Naive thymus-derived CD8-positive, alpha-beta T cell (primary cell): ENCODE results near the gene ALDH3A1. TPM values are rescaled to one million over a fixed set of nuclear protein-coding genes. Genes with fewer than 3 reads are reported as not detected.

Experiments
- ATAC-seq, 2 donors: fragments of 150-1000 bp; cut with Tn5 transposase in 1 of 2; sonication (Bioruptor Pico), chemical (Tn5 transposase) in 1 of 2; 1 replicate in 1 of 2; 2 replicates in 1 of 2; pipeline ENCODE4 v1.10.0; 2021; ENCODE audit warnings: mild to moderate bottlenecking in 2 of 2, moderate library complexity in 2 of 2
- POLR2A ChIA-PET: fragments of 350-600 bp; sonication (Branson Sonifier 250); formaldehyde crosslinking; loops from one replicate; lab custom pipeline; 2021; ENCODE audit warnings: antibody characterized with exemption; lab: Charles Lee
- DNase-seq, 10 donors: peaks; one replicate each; pipeline versions ENCODE4 v3.0.0 to v3.0.0-alpha.2; 2020 to 2022
- H3K27ac Mint-ChIP-seq, 10 donors: one replicate each; pipeline ENCODE4 v1.8.0; 2020 to 2022; ENCODE audit warnings: mild to moderate bottlenecking in 10 of 10, mixed read lengths in 10 of 10, moderate library complexity in 4 of 10, inconsistent platforms in 1 of 10
- H3K27me3 Mint-ChIP-seq, 5 donors: one replicate each; pipeline ENCODE4 v1.8.0; 2021 to 2022; ENCODE audit warnings: mixed read lengths in 5 of 5
- H3K36me3 Mint-ChIP-seq, 3 donors: one replicate each; pipeline ENCODE4 v1.8.0; 2020 to 2022; ENCODE audit warnings: mixed read lengths in 3 of 3, mild to moderate bottlenecking in 2 of 3, inconsistent platforms in 1 of 3
- H3K4me1 Mint-ChIP-seq, 4 donors: one replicate each; pipeline ENCODE4 v1.8.0; 2021 to 2022; ENCODE audit warnings: mixed read lengths in 4 of 4
- H3K4me3 Mint-ChIP-seq, 10 donors: one replicate each; pipeline ENCODE4 v1.8.0; 2020 to 2022; ENCODE audit warnings: mild to moderate bottlenecking in 10 of 10, mixed read lengths in 10 of 10, moderate library complexity in 6 of 10, inconsistent platforms in 1 of 10
- H3K9me3 Mint-ChIP-seq, 9 donors: one replicate each; pipeline ENCODE4 v1.8.0; 2020 to 2022; ENCODE audit warnings: mixed read lengths in 9 of 9, mild to moderate bottlenecking in 3 of 9, inconsistent platforms in 1 of 9, moderate library complexity in 1 of 9
- polyA plus RNA-seq, 3 donors: library from polyadenylated mRNA; unstranded; fragments of 300-500 nt; fragmentation: Illumina TruSeq; gene quantifications; one replicate each; pipeline ENCODE4 v1.2.3, GENCODE V29; 2021
- total RNA-seq, 8 experiments: library from RNA in 2 of 8; stranded (reverse) in 2 of 8; gene quantifications; one replicate each; pipeline ENCODE4 v1.2.3 and lab custom pipeline; 2021 to 2026

Gene ALDH3A1
- total and polyA plus RNA-seq, 5 experiments from 2014 or later, result 0.11 TPM; not detected in 4

DNA sequence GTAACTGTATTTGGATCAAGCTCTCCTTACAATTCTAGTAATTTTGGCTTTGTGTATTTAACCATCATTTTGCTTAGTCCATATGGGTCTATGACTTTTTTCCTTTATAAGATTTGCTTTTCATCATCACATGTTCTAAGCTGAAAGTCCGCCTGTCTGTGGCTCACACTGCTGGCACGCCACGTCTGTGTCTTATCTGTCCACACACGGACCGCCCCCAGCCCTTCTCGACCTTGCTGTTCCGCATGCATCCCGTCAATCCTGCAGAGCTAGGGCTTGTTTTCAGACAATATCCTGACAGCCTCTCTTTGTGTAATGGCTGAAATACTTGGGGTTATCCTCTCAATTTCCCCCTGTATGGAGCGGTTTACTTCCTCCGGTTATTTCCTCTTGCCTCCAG is 8.4 kb upstream of the ALDH3A1 start:
- peak overlapping the region in 1 of 10 donors; percentile 40 for H3K27ac Mint-ChIP-seq
- ATAC-seq (no peak), DNase-seq (no peak)
- H3K36me3 Mint-ChIP-seq, result no peaks in the 10 kb centered on the region
- H3K4me3 Mint-ChIP-seq, result no peak overlapping the region
- H3K4me1 Mint-ChIP-seq, result peaks cover 0 to 7% (median 3%) of the 10 kb centered on the region in 4 donors
- peaks cover 2 to 25% (median 22%) of the 10 kb centered on the region in 5 donors for H3K27me3 Mint-ChIP-seq
- no peaks in the 10 kb centered on the region for H3K9me3 Mint-ChIP-seq
- POLR2A ChIA-PET, result no interaction called here

DNA sequence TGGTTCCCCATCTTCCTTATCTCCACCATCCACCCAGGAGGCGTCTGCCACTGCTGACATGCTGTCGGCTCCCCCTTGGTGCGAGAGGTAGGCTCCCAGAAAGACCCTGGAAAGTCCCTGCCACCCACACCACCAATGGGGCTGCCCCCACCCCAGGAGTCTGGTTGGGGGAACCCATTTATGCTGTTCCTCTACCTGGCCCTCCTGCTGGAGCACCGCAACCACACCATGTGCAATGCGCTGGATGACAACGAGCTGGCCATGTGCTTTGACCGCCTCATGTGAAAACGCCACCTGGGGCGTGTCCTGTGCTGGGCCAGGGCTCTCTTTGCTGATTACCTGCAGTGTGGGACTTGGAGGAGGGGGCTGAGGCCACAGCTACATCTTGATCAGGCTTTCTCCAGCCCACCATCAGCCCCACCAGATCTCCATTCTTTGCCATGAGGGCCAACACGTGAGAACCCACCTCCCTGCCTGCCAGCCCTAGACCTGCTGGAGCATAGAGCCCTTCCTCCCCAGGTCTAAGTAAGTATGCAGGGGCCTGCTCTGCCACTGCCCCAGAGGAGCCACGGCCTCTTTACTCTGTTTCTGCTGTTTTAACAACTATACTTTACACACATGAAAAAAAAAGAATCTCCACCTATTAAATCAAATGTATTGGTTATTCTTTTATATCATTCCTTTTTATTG is 7.9 kb upstream of the ALDH3A1 start:
- Mint-ChIP-seq H3K4me3 (no peak overlapping the region), H3K9me3 (no peaks in the 10 kb centered on the region), H3K27ac (peak overlapping the region in 3 of 10 donors; percentile 35 to 80 (median 62)), H3K36me3 (no peaks in the 10 kb centered on the region), H3K27me3 (peaks cover 2 to 26% (median 22%) of the 10 kb centered on the region in 5 donors), H3K4me1 (peaks cover 0 to 7% (median 3%) of the 10 kb centered on the region in 4 donors)
- no peak for ATAC-seq
- DNase-seq, result no peak
- POLR2A ChIA-PET, result no interaction called here

DNA sequence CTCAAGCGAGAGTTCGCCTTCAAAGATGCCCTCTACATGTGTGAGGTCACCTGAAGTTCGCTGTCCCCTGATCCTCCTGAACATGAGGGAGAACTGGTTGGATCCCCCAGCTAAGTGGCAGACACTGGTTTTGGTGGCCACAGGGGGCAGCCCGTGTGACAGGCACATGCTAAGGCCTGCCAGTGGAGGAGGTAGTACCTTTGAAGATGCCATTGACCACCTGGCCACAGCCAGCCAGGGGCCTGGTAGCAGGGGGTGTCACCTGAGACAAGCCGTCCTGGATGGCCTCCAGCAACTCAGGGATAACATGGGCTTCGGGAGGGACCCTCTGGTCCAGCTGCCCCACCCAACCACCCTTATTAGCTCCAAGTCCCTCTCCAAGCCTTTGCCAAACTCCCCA is 7.3 kb upstream of the ALDH3A1 start:
- Mint-ChIP-seq H3K27me3 (peaks cover 2 to 28% (median 22%) of the 10 kb centered on the region in 5 donors), H3K36me3 (no peaks in the 10 kb centered on the region), H3K4me3 (no peak overlapping the region), H3K27ac (peak overlapping the region in 1 of 10 donors; percentile 80), H3K9me3 (no peaks in the 10 kb centered on the region), H3K4me1 (peaks cover 0 to 8% (median 4%) of the 10 kb centered on the region in 4 donors)
- ATAC-seq, result no peak
- POLR2A ChIA-PET, result no interaction called here
- no peak for DNase-seq

DNA sequence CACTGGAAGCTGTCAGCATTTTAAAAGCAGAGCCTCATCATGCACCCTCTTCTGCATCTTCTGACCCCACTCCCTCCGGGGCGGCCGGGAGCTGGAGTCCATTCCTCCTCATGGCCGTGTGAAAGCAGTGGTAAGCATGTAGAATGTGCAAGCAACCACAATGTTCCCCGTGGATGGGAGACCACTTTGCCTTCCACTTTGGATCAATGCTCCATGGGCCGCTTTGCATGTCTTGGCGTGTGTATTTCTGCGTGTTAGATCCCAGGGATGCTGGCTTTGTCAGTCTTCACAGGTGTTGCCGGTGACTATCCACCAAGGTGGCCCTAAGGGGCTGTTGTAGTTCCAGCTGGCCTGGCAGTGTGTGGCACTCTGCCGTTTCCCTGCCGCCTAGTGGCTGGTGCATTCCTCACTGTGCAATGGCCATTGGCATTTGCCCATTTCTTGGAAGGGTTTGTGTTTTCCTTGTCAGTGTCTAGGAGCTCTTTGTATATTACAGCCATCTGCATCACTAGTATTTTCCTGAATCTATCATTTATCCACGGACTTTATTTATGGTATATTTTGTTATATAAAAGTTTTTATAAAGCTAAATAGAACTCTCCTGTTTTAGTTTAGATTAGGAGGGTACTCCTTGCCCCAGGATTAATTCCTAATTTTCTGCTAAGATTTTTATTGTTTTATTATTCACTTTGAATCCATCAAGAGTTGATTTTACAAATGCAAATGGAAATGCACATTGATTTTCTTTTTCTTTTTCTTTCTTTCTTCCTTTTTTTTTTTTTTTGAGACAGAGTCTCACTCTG is 5.8 kb upstream of the ALDH3A1 start:
- ATAC-seq (no peak), DNase-seq (peak in 1 of 10 donors; percentile 14)
- Mint-ChIP-seq H3K36me3 (no peaks in the 10 kb centered on the region), H3K27me3 (peaks cover 0 to 31% (median 30%) of the 10 kb centered on the region in 5 donors), H3K4me3 (no peak overlapping the region), H3K9me3 (no peaks in the 10 kb centered on the region), H3K27ac (peak overlapping the region in 1 of 10 donors; percentile 48), H3K4me1 (peaks cover 0 to 7% (median 2%) of the 10 kb centered on the region in 4 donors)
- POLR2A ChIA-PET, result no interaction called here

DNA sequence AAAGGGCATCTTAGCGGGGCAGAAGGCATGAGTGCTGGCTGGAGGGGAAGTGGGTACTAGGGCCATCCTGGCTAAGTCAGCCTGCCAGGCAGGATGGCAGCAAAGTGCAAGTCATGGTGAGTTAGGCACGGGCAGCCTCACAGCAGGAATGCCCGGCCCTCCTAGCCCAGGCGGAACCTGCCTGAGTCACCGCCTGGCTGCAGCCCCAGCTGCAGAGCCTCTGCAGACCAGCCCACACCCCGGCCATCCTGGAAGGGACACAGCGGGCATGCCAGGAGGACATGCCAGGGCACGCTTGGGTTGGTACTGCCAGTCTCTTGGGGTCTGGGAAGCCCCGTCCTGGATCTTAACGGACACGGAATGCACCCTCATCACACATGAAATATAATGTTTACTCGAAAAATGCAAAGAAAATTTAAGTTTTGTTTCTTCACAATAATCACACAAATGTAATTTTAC is 5.0 kb upstream of the ALDH3A1 start:
- ATAC-seq (no peak), DNase-seq (peak in 1 of 10 donors; percentile 22)
- H3K4me1 Mint-ChIP-seq, result peaks cover 0 to 7% (median 2%) of the 10 kb centered on the region in 4 donors
- no peak overlapping the region for H3K27ac Mint-ChIP-seq
- no peaks in the 10 kb centered on the region for H3K9me3 Mint-ChIP-seq
- no peak overlapping the region for H3K4me3 Mint-ChIP-seq
- POLR2A ChIA-PET, result no interaction called here
- H3K27me3 Mint-ChIP-seq, result peaks cover 0 to 33% (median 26%) of the 10 kb centered on the region in 5 donors
- no peaks in the 10 kb centered on the region for H3K36me3 Mint-ChIP-seq

DNA sequence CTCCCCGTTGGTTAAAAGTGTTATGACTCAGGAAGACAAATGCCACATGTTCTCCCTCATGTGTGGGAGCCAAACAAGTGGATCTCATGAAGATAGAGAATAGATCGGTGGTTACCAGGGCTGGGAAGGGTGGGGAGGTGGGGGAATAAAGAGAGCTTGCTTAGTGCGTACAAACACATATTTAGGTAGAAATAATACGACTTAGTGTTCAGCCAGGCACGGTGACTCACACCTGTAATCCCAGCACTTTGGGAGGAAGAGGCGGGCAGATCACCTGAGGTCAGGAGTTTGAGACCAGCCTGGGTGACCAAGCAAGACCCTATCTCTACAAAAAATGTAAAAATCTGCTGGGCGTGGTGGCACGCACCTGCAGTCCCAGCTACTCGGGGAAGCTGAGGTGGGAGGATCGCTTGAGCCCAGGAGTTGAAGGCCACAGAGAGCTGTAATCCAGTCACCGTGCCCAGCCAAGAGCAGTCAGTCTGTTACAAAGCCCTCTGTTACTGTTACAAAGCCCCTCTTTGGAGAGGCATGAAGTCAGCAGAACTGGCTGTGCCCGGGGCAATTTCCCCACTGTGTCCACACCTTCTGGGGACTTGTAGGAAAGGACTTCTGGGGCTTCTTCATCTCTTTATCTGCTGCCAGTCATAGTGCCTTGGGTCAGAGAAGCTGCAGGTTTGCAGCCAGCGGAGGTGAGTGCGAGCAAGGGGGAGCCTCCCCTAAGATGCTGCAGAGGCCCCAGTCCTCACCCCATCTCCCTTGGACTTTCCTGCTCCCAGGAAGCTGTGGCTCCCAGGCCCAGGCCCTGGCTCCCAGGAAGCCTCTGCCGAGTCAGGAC is 4.3 kb upstream of the ALDH3A1 start:
- Mint-ChIP-seq H3K27me3 (peaks cover 0 to 33% (median 26%) of the 10 kb centered on the region in 5 donors), H3K9me3 (no peaks in the 10 kb centered on the region), H3K27ac (peak overlapping the region in 1 of 10 donors; percentile 44), H3K4me3 (no peak overlapping the region), H3K36me3 (no peaks in the 10 kb centered on the region), H3K4me1 (peaks cover 0 to 7% (median 2%) of the 10 kb centered on the region in 4 donors)
- peak in 1 of 10 donors; percentile 26 for DNase-seq
- no peak for ATAC-seq
- POLR2A ChIA-PET, result no interaction called here

DNA sequence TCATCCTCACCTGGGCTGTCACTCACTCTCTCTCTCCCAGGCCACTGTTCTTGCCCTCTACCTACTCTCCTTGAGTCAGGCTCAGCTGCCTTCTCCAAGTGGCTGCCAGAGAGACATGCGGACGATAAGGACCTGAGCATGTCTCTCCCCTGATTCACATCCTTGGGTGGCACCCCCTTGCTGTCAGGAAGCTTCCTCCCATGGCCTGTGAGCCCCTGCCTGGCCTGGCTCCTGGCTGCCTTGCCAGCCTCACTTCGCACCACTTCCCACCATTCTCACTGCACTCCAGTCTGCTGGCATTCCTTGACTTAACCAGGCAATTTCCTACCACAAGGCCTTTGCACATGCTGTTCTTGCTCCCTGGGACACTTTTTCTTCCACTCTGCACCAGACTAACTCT is 2.7 kb upstream of the ALDH3A1 start:
- Mint-ChIP-seq H3K36me3 (no peaks in the 10 kb centered on the region), H3K9me3 (no peaks in the 10 kb centered on the region), H3K4me3 (no peak overlapping the region), H3K4me1 (peaks cover 0 to 7% (median 2%) of the 10 kb centered on the region in 4 donors), H3K27me3 (peaks cover 0 to 25% (median 18%) of the 10 kb centered on the region in 5 donors), H3K27ac (peak overlapping the region in 2 of 10 donors; percentile 1 to 15)
- POLR2A ChIA-PET, result interaction anchor here (0.6 kb wide), 1 partner anchor 28 kb away, joined by 6 read pairs; no protein-coding TSS in a partner anchor
- peak in 1 of 10 donors; percentile 22 for DNase-seq
- ATAC-seq, result no peak

DNA sequence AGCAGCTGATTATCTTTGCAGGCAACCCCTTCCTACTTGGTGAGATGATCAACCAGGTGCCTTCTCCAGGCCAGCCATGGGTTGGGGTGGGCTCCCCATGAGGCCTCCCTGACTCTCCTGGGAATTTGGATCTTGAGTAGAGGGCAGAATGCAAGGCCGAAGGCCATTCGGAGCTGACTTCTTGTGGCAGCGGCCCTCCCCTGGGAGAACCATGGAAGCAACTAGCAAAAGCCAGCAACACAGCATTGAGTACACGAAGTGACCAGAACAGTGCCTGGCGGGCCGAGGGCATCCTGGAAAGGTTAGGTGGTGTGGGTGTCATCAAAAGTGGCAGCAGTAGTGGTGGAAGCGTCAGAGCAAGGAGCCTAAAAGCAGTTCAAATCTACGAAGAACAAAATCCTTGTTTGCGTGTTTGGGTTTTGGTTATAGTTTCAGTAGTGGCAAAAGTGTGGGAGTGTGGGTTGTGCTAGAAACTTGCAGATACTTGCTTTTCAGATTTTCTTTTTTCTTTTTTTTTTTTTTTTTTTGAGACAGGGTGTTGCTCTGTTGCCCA is 2.0 kb upstream of the ALDH3A1 start:
- Mint-ChIP-seq H3K9me3 (no peaks in the 10 kb centered on the region), H3K36me3 (no peaks in the 10 kb centered on the region), H3K27ac (no peak overlapping the region), H3K4me1 (peaks cover 3 to 6% (median 3%) of the 10 kb centered on the region in 4 donors), H3K27me3 (peaks cover 0 to 23% (median 15%) of the 10 kb centered on the region in 5 donors), H3K4me3 (no peak overlapping the region)
- POLR2A ChIA-PET, result no interaction called here
- DNase-seq, result peak in 1 of 10 donors; percentile 55
- no peak for ATAC-seq

DNA sequence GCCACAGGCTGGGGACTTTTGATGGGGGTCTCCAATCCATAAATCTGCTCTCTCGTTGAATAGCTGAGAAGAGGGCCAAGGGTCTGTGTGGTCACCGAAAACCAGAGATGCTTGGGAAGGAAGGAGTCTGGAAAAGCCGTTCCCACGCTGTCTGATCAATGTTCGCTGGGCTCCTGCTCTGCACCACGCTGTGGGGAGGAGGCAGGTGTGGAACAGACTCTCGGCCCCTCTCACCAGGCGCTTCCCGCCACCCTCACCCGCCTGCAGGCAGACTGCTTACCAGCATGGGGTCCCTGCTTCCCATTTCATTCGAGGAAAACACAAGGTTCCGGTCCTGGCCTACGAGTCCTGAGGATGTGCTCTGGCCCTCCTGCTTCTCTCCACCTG is 702 bp upstream of the ALDH3A1 start:
- H3K9me3 Mint-ChIP-seq, result no peaks in the 10 kb centered on the region
- DNase-seq (peak in 1 of 10 donors; percentile 35), ATAC-seq (no peak)
- H3K27ac Mint-ChIP-seq, result no peak overlapping the region
- no peaks in the 10 kb centered on the region for H3K36me3 Mint-ChIP-seq
- POLR2A ChIA-PET, result no interaction called here
- H3K27me3 Mint-ChIP-seq, result peaks cover 0 to 18% (median 15%) of the 10 kb centered on the region in 5 donors
- H3K4me1 Mint-ChIP-seq, result peaks cover 0 to 12% (median 7%) of the 10 kb centered on the region in 4 donors
- no peak overlapping the region for H3K4me3 Mint-ChIP-seq

DNA sequence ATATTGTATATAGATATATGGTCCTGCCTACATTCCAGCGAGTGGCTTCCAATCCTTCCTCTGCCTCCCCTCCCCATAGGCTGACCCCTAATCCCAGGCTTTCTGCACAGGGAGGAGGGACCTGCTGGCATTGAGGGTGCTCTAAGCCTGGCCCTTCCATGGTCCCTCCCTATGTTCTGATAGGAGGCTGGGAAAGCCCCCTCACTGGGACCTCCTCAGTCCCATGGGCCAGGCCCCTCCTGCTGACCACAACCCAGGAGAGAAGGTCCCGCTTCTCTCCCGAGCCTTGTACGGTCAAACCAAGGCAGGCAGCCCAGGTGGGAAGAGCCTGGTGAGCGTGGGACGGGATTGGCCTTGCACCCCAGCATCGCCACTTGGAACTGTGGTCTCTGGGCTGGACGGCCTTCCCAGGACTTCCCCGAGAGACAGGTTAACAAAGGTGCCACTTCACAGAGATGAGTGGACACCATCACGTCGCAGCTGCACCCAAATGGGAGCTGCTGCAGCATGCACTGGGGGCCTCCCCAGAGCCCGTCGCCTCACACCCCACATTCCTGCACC is 859 bp downstream of the ALDH3A1 start:
- Mint-ChIP-seq H3K9me3 (no peaks in the 10 kb centered on the region), H3K36me3 (no peaks in the 10 kb centered on the region), H3K27ac (no peak overlapping the region), H3K4me3 (peak overlapping the region in 1 of 10 donors; percentile 58), H3K27me3 (peaks cover 0 to 18% (median 15%) of the 10 kb centered on the region in 5 donors), H3K4me1 (peaks cover 0 to 12% (median 7%) of the 10 kb centered on the region in 4 donors)
- peak in 1 of 10 donors; percentile 23 for DNase-seq
- POLR2A ChIA-PET, result interaction anchor here (1.0 kb wide), 1 partner anchor 24 kb away, joined by 3 read pairs; no protein-coding TSS in a partner anchor
- ATAC-seq, result no peak

DNA sequence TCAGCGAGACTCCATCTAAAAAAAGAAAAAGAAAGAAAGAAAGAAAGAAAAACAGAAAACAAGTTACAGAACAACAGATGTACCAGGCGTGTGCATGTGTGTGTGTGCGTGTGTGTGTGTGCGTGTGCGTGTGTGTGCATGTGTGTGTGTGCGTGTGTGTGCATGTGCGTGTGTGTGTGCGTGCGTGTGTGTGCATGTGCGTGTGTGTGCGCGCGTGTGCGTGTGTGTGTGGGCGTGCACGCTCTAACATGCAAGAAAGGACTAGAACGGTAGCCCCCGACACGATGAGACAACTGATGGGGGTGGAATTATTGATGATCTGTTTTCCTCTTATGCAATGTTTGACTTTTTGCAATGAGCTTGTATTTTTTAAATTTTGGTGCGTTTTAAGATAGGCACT is 1.6 kb downstream of the ALDH3A1 start:
- peak in 1 of 10 donors; percentile 37 for DNase-seq
- Mint-ChIP-seq H3K36me3 (no peaks in the 10 kb centered on the region), H3K27ac (peak overlapping the region in 2 of 10 donors; percentile 36 to 65), H3K27me3 (peaks cover 0 to 18% (median 12%) of the 10 kb centered on the region in 5 donors), H3K4me1 (peaks cover 0 to 12% (median 7%) of the 10 kb centered on the region in 4 donors), H3K4me3 (peak overlapping the region in 2 of 10 donors; percentile 38 to 71), H3K9me3 (no peaks in the 10 kb centered on the region)
- ATAC-seq, result no peak
- POLR2A ChIA-PET, result interaction anchor here (1.0 to 3.0 kb wide), 2 partner anchors 25 to 98 kb away, joined by 3 to 28 read pairs; partner anchors contain the start of gene ALDH3A2
